Measurements from ENCODE around the gene TMEM200B.

TMEM200B gene

GRCh38 chr1:29167904-29168303 lies 44.2 kb upstream of the TMEM200B start:
- no peak for DNase-seq (ENCODE audit: low read depth)
- no peak overlapping the region for H3K4me3 ChIP-seq (ENCODE audit: low read depth, low read length)
- TF ChIP-seq POLR2A (IDR thresholded peaks at IDR 0.05; ENCODE audit: extremely low read depth, insufficient read length) (no peak), MYC (IDR thresholded peaks at IDR 0.05; ENCODE audit: low read depth, low read length) (no peak), MAX (IDR thresholded peaks at IDR 0.05; ENCODE audit: low read depth, low read length) (no peak), CTCF (IDR thresholded peaks at IDR 0.05; ENCODE audit: low read depth, low read length) (no peak)

- H3K4me3 ChIP-seq (ENCODE audit: low read depth, low read length), result no peak overlapping the region
- no peak for DNase-seq (ENCODE audit: low read depth)
- no peak for TF ChIP-seq CTCF (IDR thresholded peaks at IDR 0.05; ENCODE audit: low read depth, low read length)
- TF ChIP-seq POLR2A (IDR thresholded peaks at IDR 0.05; ENCODE audit: extremely low read depth, insufficient read length), result no peak
- no peak for TF ChIP-seq MAX (IDR thresholded peaks at IDR 0.05; ENCODE audit: low read depth, low read length)
These were observed 42.7 kb upstream of the TMEM200B start for GRCh38 chr1:29166291-29166878.

- no peak for DNase-seq (ENCODE audit: low read depth)
- no peak overlapping the region for H3K4me3 ChIP-seq (ENCODE audit: low read depth, low read length)
- TF ChIP-seq MYC (IDR thresholded peaks at IDR 0.05; ENCODE audit: low read depth, low read length) (no peak), CTCF (IDR thresholded peaks at IDR 0.05; ENCODE audit: low read depth, low read length) (no peak)
These were observed 40.9 kb upstream of the TMEM200B start for GRCh38 chr1:29164588-29164987.

GRCh38 chr1:29162476-29163138 lies 38.9 kb upstream of the TMEM200B start:
- H3K4me3 ChIP-seq (ENCODE audit: low read depth, low read length), result no peak overlapping the region
- DNase-seq (ENCODE audit: low read depth), result no peak

GRCh38 chr1:29162025-29162424 lies 38.3 kb upstream of the TMEM200B start:
- DNase-seq (ENCODE audit: low read depth), result no peak
- no peak for TF ChIP-seq MYC (IDR thresholded peaks at IDR 0.05; ENCODE audit: low read depth, low read length)
- TF ChIP-seq MAX (IDR thresholded peaks at IDR 0.05; ENCODE audit: low read depth, low read length), result no peak
- no peak for TF ChIP-seq POLR2A (IDR thresholded peaks at IDR 0.05; ENCODE audit: extremely low read depth, insufficient read length)
- TF ChIP-seq CTCF (IDR thresholded peaks at IDR 0.05; ENCODE audit: low read depth, low read length), result no peak
- H3K4me3 ChIP-seq (ENCODE audit: low read depth, low read length), result no peak overlapping the region

More at GRCh38 chr1:29162476-29163138, 38.9 kb upstream of the TMEM200B start:
- TF ChIP-seq CTCF (IDR thresholded peaks at IDR 0.05; ENCODE audit: low read depth, low read length) (no peak), POLR2A (IDR thresholded peaks at IDR 0.05; ENCODE audit: extremely low read depth, insufficient read length) (no peak), MYC (IDR thresholded peaks at IDR 0.05; ENCODE audit: low read depth, low read length) (no peak), MAX (IDR thresholded peaks at IDR 0.05; ENCODE audit: low read depth, low read length) (no peak)

Data from NB4 (cell line).